Neural crest cell (in vitro differentiated cells): Measurements from ENCODE around the gene MED6. TPM values are rescaled to one million over a fixed set of nuclear protein-coding genes. Genes with fewer than 3 reads are reported as not detected.

Source experiments
- DNase-seq: peaks from one replicate; pipeline ENCODE4 v3.0.0; 2021; ENCODE audit warnings: low read depth, mixed read lengths, low spot score
- H3K27ac Mint-ChIP-seq: one replicate; pipeline ENCODE4 v1.8.0; 2021; ENCODE audit warnings: mild to moderate bottlenecking, mixed read lengths; ENCODE audit not compliant: unreplicated experiment
- H3K27me3 Mint-ChIP-seq: 2 replicates; pipeline ENCODE4 v1.8.0; 2021; ENCODE audit warnings: low read depth, mild to moderate bottlenecking, mixed read lengths
- H3K36me3 Mint-ChIP-seq: 2 replicates; pipeline ENCODE4 v1.8.0; 2021; ENCODE audit warnings: low read depth, mild to moderate bottlenecking, mixed read lengths
- H3K4me1 Mint-ChIP-seq: 2 replicates; pipeline ENCODE4 v1.8.0; 2021; ENCODE audit warnings: mixed read lengths
- H3K4me3 Mint-ChIP-seq: one replicate; pipeline ENCODE4 v1.8.0; 2021; ENCODE audit warnings: mild to moderate bottlenecking, mixed read lengths
- H3K9me3 Mint-ChIP-seq: 2 replicates; pipeline ENCODE4 v1.8.0; 2021; ENCODE audit warnings: mixed read lengths
- CTCF ChIP-seq: fragments of 200-600 bp; sonication (generic); conservative IDR thresholded peaks from 2 replicates; pipeline ENCODE4 v1.5.0; 2021; ENCODE audit warnings: antibody characterized with exemption, mild to moderate bottlenecking
- total RNA-seq: library from RNA; stranded (reverse); gene quantifications from 2 replicates; pipeline ENCODE4 v1.2.1, GENCODE V29; 2021

MED6 gene
- total RNA-seq, 1 donor from 2014 or later, result 52.3 TPM

GRCh38 chr14:70555890-70556289 is 44.6 kb downstream of the MED6 start:
- no peaks in the 10 kb centered on the region for H3K27me3 Mint-ChIP-seq
- H3K36me3 Mint-ChIP-seq, result peaks cover 17% of the 10 kb centered on the region
- no peak for DNase-seq
- peaks cover under 1% of the 10 kb centered on the region for H3K9me3 Mint-ChIP-seq
- no peak for TF ChIP-seq CTCF
- no peaks in the 10 kb centered on the region for H3K4me1 Mint-ChIP-seq
- peak overlapping the region; percentile 68 for H3K27ac Mint-ChIP-seq
- H3K4me3 Mint-ChIP-seq, result no peak overlapping the region

- no peak overlapping the region for H3K4me3 Mint-ChIP-seq
- peaks cover 36% of the 10 kb centered on the region for H3K36me3 Mint-ChIP-seq
- DNase-seq, result no peak
- no peak for TF ChIP-seq CTCF
- peaks cover 17% of the 10 kb centered on the region for H3K9me3 Mint-ChIP-seq
- no peaks in the 10 kb centered on the region for H3K27me3 Mint-ChIP-seq
- no peak overlapping the region for H3K27ac Mint-ChIP-seq
- no peaks in the 10 kb centered on the region for H3K4me1 Mint-ChIP-seq
Measured at GRCh38 chr14:70538087-70538486, 62.4 kb downstream of the MED6 start.

GRCh38 chr14:70536830-70537229 is 63.6 kb downstream of the MED6 start:
- Mint-ChIP-seq H3K9me3 (peaks cover 20% of the 10 kb centered on the region), H3K27ac (no peak overlapping the region), H3K36me3 (peaks cover 45% of the 10 kb centered on the region), H3K27me3 (no peaks in the 10 kb centered on the region), H3K4me1 (no peaks in the 10 kb centered on the region), H3K4me3 (no peak overlapping the region)
- DNase-seq, result no peak
- TF ChIP-seq CTCF, result no peak

- DNase-seq, result no peak
- no peak within 1 kb of the TSS for H3K27ac Mint-ChIP-seq
- H3K27me3 Mint-ChIP-seq, result no peaks in the 10 kb centered on the region
- peaks cover 20% of the 10 kb centered on the region for H3K9me3 Mint-ChIP-seq
- peaks cover 45% of the 10 kb centered on the region for H3K36me3 Mint-ChIP-seq
- no peak within 1 kb of the TSS for H3K4me3 Mint-ChIP-seq
- no peak for TF ChIP-seq CTCF
- no peaks in the 10 kb centered on the region for H3K4me1 Mint-ChIP-seq
Measured at GRCh38 chr14:70534904-70535303, 65.6 kb downstream of the MED6 start, which contains the start of gene ADAM20. ADAM20 (minus strand) TSS chr14:70535004; CDS start chr14:70524757, 10,247 bp downstream.

Other genes starting within 250 kb of the MED6 start
- 48.6 and 55.9 TPM in 2 replicates for gene COX16, start 241.0 kb downstream of the MED6 start, total RNA-seq
- 27.0 and 29.1 TPM in 2 replicates for gene SYNJ2BP, start 183.6 kb downstream of the MED6 start, total RNA-seq
- not detected in 2 replicates for gene ADAM21, start 148.5 kb downstream of the MED6 start, total RNA-seq
- 0.23 and 0.37 TPM in 2 replicates for gene ADAM20, start 65.7 kb downstream of the MED6 start, total RNA-seq
- 3.7 and 4.2 TPM in 2 replicates for gene TTC9, start 41.3 kb upstream of the MED6 start, total RNA-seq
- 10.3 and 11.2 TPM in 2 replicates for gene MAP3K9, start 208.9 kb upstream of the MED6 start, total RNA-seq